Small intestine (tissue), 7 donors: ENCODE measurements around the gene MOGAT3. TPM values are rescaled to one million over a fixed set of nuclear protein-coding genes. Genes with fewer than 3 reads are reported as not detected.
A peak's percentile ranks its signal among the peaks of the same experiment; 100 is the strongest.

Experiments used
- DNase-seq, 2 donors: peaks; one replicate each; pipeline versions ENCODE4 v3.0.0 to v3.0.0-alpha.2; 2013
- FAIRE-seq: peaks from 2 replicates; lab custom pipeline; 2012; peaks lifted over from hg19 to GRCh38; lab: Jason Lieb, UNC
- H3K27ac ChIP-seq, 3 donors: one replicate each; pipeline ENCODE4 v1.5.1; 2013; ENCODE audit warnings: low read length in 2 of 3, mild to moderate bottlenecking in 2 of 3, control low read depth in 1 of 3, inconsistent platforms in 1 of 3, low read depth in 1 of 3, moderate library complexity in 1 of 3
- H3K27me3 ChIP-seq, 3 donors: one replicate each; pipeline ENCODE4 v1.6.1; 2013; ENCODE audit warnings: low read length in 3 of 3, inconsistent platforms in 1 of 3; ENCODE audit not compliant: control insufficient read depth in 3 of 3, insufficient read depth in 3 of 3
- H3K36me3 ChIP-seq, 3 donors: one replicate each; pipeline ENCODE4 v1.6.1; 2013; ENCODE audit warnings: low read length in 3 of 3, inconsistent platforms in 1 of 3, low read depth in 1 of 3, mild to moderate bottlenecking in 1 of 3, moderate library complexity in 1 of 3; ENCODE audit not compliant: control insufficient read depth in 3 of 3, insufficient read depth in 2 of 3
- H3K4me1 ChIP-seq, 3 donors: one replicate each; pipeline ENCODE4 v1.6.1; 2013; ENCODE audit warnings: low read length in 2 of 3, inconsistent platforms in 1 of 3, low read depth in 1 of 3, mild to moderate bottlenecking in 1 of 3, moderate library complexity in 1 of 3; ENCODE audit not compliant: control insufficient read depth in 3 of 3, insufficient read depth in 2 of 3
- H3K4me3 ChIP-seq, 3 donors: one replicate each; pipeline ENCODE4 v1.5.1; 2013; ENCODE audit warnings: low read length in 3 of 3, control low read depth in 1 of 3, inconsistent platforms in 1 of 3, low read depth in 1 of 3, mild to moderate bottlenecking in 1 of 3, moderate library complexity in 1 of 3
- H3K9me3 ChIP-seq, 2 donors: one replicate each; pipeline ENCODE4 v1.6.1; 2013; ENCODE audit warnings: low read depth in 1 of 2, low read length in 1 of 2; ENCODE audit not compliant: control insufficient read depth in 2 of 2, insufficient read depth in 1 of 2
- WGBS, 3 donors: extraction: QIAGEN DNeasy Blood & Tissue Kit; methylation state at CpG; one replicate each; pipeline ENCODE4 v1.1.7; 2013; 5-methylcytosine and 5-hydroxymethylcytosine counted together
- polyA plus RNA-seq, 4 donors: library from polyadenylated mRNA; stranded (reverse) in 3 of 4; unstranded in 1 of 4; fragments of 200-250 nt in 3 of 4; fragments of 120-200 nt in 1 of 4; gene quantifications; one replicate each; pipeline versions ENCODE4 v1.2.1 to v1.2.3, GENCODE V29; 2013
- donor health status: healthy with polysubstance abuse.
- donor health status: control.
- donor health status: control.
- donor health status: Bipolar disorder and iron deficiency.
- donor health status: healthy.

The MOGAT3 gene
- polyA plus RNA-seq, 4 donors, result 15.4 to 69.3 (median 61.1) TPM

DNA sequence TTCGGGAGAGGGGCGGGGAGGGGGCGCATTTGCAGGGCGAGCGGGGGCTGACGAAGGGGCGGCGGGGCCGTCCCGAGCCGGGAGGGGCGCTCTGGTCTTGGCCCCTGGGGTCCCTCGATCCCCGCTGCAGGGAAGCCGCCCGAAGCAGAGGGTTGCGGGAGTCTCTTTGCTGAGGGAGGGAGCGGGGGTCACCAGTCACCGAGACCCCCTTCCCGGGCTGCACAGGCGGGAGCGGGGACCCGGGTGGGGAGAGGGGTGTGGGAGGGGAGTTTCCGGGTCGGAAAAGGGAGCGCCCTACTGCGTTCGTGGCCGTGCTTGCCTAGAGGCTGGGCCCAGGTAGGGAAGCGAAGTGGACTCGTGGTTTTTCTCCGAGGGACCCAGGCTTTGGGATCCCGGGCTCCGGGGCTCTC lies 46.1 kb downstream of the MOGAT3 start:
- FAIRE-seq (no peak), DNase-seq (peak; percentile 37 to 50)
- WGBS, 3 donors, result 0 to 1% (median 1%) methylated on average over 13 to 34 of the region's 34 CpGs
- Histone ChIP-seq H3K4me1 (peaks cover 0 to 8% (median 8%) of the 10 kb centered on the region in 3 donors), H3K36me3 (peaks cover 6 to 32% (median 9%) of the 10 kb centered on the region in 3 donors), H3K9me3 (no peaks in the 10 kb centered on the region), H3K27ac (peak overlapping the region in 1 of 3 donors; percentile 13), H3K4me3 (peak overlapping the region; percentile 80 to 88 (median 85)), H3K27me3 (peaks cover 0 to 5% (median 0%) of the 10 kb centered on the region in 3 donors)

DNA sequence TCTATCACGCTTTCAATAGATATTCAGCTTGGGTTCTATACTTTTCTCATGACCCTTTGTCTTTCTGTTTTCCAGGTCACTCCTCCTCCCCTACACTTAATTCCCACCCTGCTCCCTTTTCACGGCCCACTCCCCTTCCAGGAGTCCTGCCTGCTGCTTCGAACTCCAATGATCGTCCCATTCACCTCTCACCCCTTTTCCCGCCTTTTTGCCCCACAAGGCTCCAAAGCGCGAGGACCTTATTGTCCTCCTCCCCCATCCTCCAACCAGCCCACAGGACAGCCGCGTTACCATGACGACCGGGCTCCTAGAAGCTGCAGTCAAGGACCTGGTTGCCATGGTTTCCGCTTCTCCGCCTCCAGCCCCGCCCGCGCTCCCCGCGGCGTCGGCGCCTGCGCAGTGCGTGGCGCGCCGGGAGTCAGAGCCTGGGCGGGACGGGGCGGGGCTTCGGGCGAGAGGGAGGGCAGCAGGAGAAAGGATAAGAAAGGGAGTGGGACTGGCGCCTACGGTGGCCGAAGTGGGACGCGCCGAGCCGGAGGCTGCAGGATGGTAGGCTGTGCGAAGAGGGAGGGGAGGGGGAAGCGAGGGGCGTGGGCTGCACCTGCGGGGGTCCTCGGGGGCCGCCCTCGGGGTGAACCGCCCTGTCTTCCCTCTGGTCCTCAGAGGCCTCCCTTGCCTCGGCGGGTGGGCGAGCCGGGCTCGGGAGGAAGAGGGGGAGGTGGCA lies 46.7 kb downstream of the MOGAT3 start, which contains the start of gene AP1S1:
TSS of gene AP1S1 (plus strand) at position 508 of the 724 bp plus-strand sequence. CDS start at position 547, 39 bp downstream.
- H3K27ac ChIP-seq, result peak within 1 kb of the TSS in 1 of 3 donors; percentile 13
- DNase-seq, result peak; percentile 96 to 97
- H3K4me1 ChIP-seq, result peaks cover 0 to 8% (median 8%) of the 10 kb centered on the region in 3 donors
- FAIRE-seq, result no peak
- peaks cover 0 to 10% (median 0%) of the 10 kb centered on the region in 3 donors for H3K27me3 ChIP-seq
- peaks cover 2 to 26% (median 9%) of the 10 kb centered on the region in 3 donors for H3K36me3 ChIP-seq
- peak within 1 kb of the TSS; percentile 80 to 88 (median 85) for H3K4me3 ChIP-seq
- WGBS, 3 donors, result 4 to 6% (median 5%) methylated on average over 35 to 51 of the region's 51 CpGs
- no peaks in the 10 kb centered on the region for H3K9me3 ChIP-seq

DNA sequence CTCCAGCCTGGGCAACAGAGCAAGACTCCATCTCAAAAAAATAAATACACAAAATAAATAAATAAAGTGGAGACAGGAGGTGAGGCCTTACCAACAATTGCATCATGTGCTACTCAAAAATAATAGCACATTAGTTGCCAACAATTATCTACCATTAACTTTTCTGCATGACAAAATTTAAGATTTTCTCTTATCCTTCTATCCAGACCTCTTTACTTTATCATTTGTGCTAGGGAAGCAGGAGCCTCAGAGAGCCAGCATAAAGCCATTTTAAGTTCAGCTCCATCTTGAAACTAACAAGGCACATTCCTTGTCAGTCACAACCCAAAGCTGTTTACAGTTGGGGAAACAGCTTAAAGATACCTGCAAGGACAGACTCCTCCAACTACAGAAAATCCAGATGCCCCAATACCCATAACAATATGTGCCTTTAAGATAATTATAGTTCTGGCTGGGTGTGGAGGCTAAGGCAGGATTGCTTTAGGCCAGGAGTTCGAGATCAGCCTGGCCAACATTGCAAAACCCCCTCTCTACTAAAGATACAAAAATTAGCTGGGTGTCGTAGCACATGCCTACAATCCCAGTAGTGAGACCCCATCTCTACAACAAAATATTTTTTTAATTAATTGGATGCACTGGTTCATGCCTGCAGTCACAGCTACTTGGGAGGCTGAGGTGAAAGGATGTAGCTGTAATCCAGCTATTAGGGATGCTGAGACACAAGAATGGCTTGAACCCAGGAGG lies 48.8 kb downstream of the MOGAT3 start:
- DNase-seq (no peak), FAIRE-seq (no peak)
- WGBS, 3 donors, result 60 to 72% (median 60%) methylated on average over 2 of the region's 2 CpGs
- Histone ChIP-seq H3K9me3 (no peaks in the 10 kb centered on the region), H3K27me3 (peaks cover 0 to 15% (median 0%) of the 10 kb centered on the region in 3 donors), H3K4me1 (peaks cover 0 to 8% (median 5%) of the 10 kb centered on the region in 3 donors), H3K4me3 (no peak overlapping the region), H3K27ac (no peak overlapping the region), H3K36me3 (peaks cover 0 to 8% (median 0%) of the 10 kb centered on the region in 3 donors)

Other genes starting within 250 kb of the MOGAT3 start
- gene MUC12, start 231.5 kb downstream of the MOGAT3 start, polyA plus RNA-seq, result 10 to 100 TPM in 3 of 4 donors, 1 to 10 TPM in 1; 2.6 to 31.8 (median 17.0) TPM
- gene MUC17, start 181.0 kb downstream of the MOGAT3 start, polyA plus RNA-seq, result 100 to 1,000 TPM in 1 of 4 donors, 10 to 100 TPM in 3; 16.1 to 243 (median 23.7) TPM
- 10 to 100 TPM in 2 of 4 donors, 1 to 10 TPM in 2; 7.6 to 24.9 (median 12.5) TPM for gene TRIM56, start 115.6 kb downstream of the MOGAT3 start, polyA plus RNA-seq
- 10 to 100 TPM in 1 of 4 donors, 1 to 10 TPM in 2, under 1 TPM in 1; 0.80 to 35.4 (median 2.7) TPM for gene SERPINE1, start 73.9 kb downstream of the MOGAT3 start, polyA plus RNA-seq
- 100 to 1,000 TPM in 1 of 4 donors, 10 to 100 TPM in 3; 62.7 to 134 (median 87.3) TPM for gene AP1S1, start 46.6 kb downstream of the MOGAT3 start, polyA plus RNA-seq
- under 1 TPM in 2 of 4 donors, not detected in 2; 0.32 to 0.49 TPM for gene VGF, start 35.5 kb downstream of the MOGAT3 start, polyA plus RNA-seq
- gene NAT16, start 20.7 kb downstream of the MOGAT3 start, polyA plus RNA-seq, result under 1 TPM in 2 of 4 donors, not detected in 2; 0.04 to 0.10 TPM
- 10 to 100 TPM; 54.5 to 67.0 (median 58.8) TPM for gene PLOD3, start 16.5 kb upstream of the MOGAT3 start, polyA plus RNA-seq
- 100 to 1,000 TPM in 3 of 4 donors, 10 to 100 TPM in 1; 68.1 to 240 (median 163) TPM for gene ZNHIT1, start 17.1 kb upstream of the MOGAT3 start, polyA plus RNA-seq
- 100 to 1,000 TPM in 3 of 4 donors, 10 to 100 TPM in 1; 47.1 to 315 (median 308) TPM for gene CLDN15, start 36.8 kb upstream of the MOGAT3 start, polyA plus RNA-seq
- 100 to 1,000 TPM; 136 to 319 (median 242) TPM for gene FIS1, start 44.0 kb upstream of the MOGAT3 start, polyA plus RNA-seq
- 10 to 100 TPM in 2 of 4 donors, 1 to 10 TPM in 2; 2.2 to 17.6 (median 8.3) TPM for gene IFT22, start 120.8 kb upstream of the MOGAT3 start, polyA plus RNA-seq
- gene COL26A1, start 161.8 kb upstream of the MOGAT3 start, polyA plus RNA-seq, result under 1 TPM in 2 of 4 donors, not detected in 2; 0.10 to 0.12 TPM